H1 (cell line): ENCODE measurements around the gene ATP13A3. TPM values are rescaled to one million over a fixed set of nuclear protein-coding genes. Genes with fewer than 3 reads are reported as not detected.

Source experiments
- HDAC2 ChIP-seq, 2 experiments: fragments of 300-600 bp in 1 of 2; sonication (generic) in 1 of 2; IDR thresholded peaks; 2 replicates each; pipeline ENCODE4 v1.6.1; 2011 to 2012; ENCODE audit warnings: low read depth in 2 of 2, low read length in 2 of 2, mild to moderate bottlenecking in 2 of 2, moderate library complexity in 2 of 2, borderline replicate concordance in 1 of 2, inconsistent platforms in 1 of 2
- PHF8 ChIP-seq: fragments of 200-600 bp; sonication (generic); conservative IDR thresholded peaks from 2 replicates; pipeline ENCODE4 v1.7.1; 2012; ENCODE audit warnings: low read depth, mild to moderate bottlenecking, inconsistent platforms, low read length, moderate library complexity
- RAD21 ChIP-seq, 2 experiments: IDR thresholded peaks in 1 of 2; conservative IDR thresholded peaks in 1 of 2; 2 replicates each; pipeline ENCODE4 v1.6.1; 2011; ENCODE audit warnings: low read depth in 2 of 2, low read length in 2 of 2, improper control_type of control experiment in 1 of 2, inconsistent platforms in 1 of 2, mild to moderate bottlenecking in 1 of 2, moderate library complexity in 1 of 2
- polyA plus RNA-seq, 7 experiments: library from polyadenylated mRNA; depleted of rRNA in 3 of 7; stranded (reverse) in 5 of 7; unstranded in 2 of 7; fragments of >200 nt in 5 of 7; fragments of 200-250 nt in 2 of 7; gene quantifications; 1 replicate in 5 of 7; 2 replicates in 1 of 7; 4 replicates in 1 of 7; pipeline versions ENCODE4 v1.2.1 to v1.2.3, GENCODE V29; 2011 to 2013; ENCODE audit warnings: missing spikeins in 2 of 7, mixed read lengths in 2 of 7
- total RNA-seq: library from RNA; stranded (reverse); fragmentation: NEBNext Ultra II Directional; extraction: Animal tissue kit (Norgen Biotek cat#: 25700); gene quantifications from 2 replicates; pipeline ENCODE4 v1.2.1, GENCODE V29; 2021

Gene ATP13A3
- total and polyA plus RNA-seq, 2 of the 8 experiments (the other 6 are each of a cell fraction or from before 2014, with no cell fraction given): 18.6 to 92.2 TPM

- TF ChIP-seq HDAC2 (IDR thresholded peaks at IDR 0.05; ENCODE audit: borderline replicate concordance in 1 of 2, low read depth in 2 of 2, low read length in 2 of 2) (no peak), RAD21 (IDR thresholded peaks at IDR 0.05 in 1 of 2, conservative IDR thresholded peaks at IDR 0.05 in 1 of 2; ENCODE audit: low read depth in 2 of 2, low read length in 2 of 2) (no peak), PHF8 (no peak)
Measured at GRCh38 chr3:194390835-194391234, 96.0 kb downstream of the ATP13A3 start (continued).
